SK-N-SH treated with all-trans-retinoic acid at 6 μM for 48 hours (cell line): Measurements from ENCODE around the gene ERG.

Source experiments
- ATAC-seq: fragments of 200-7000 bp; cut with Tn5 transposase; 3 replicates; pipeline ENCODE4 v1.9.1; 2020; ENCODE audit warnings: mild to moderate bottlenecking, moderate library complexity
- ARNTL ChIP-seq: fragments of 450-650 bp; formaldehyde crosslinking; IDR thresholded peaks from 2 replicates; pipeline ENCODE4 v1.5.0; 2020; ENCODE audit warnings: low read depth, mild to moderate bottlenecking, moderate library complexity, borderline replicate concordance
- BACH2 ChIP-seq: fragments of 250-450 bp; sonication (Bioruptor Pico); IDR thresholded peaks from 2 replicates; pipeline ENCODE4 v1.9.0; 2021; ENCODE audit warnings: mild to moderate bottlenecking, borderline replicate concordance
- CREB5 ChIP-seq: fragments of 250-450 bp; sonication (Bioruptor Pico); IDR thresholded peaks from 2 replicates; pipeline ENCODE4 v1.5.1; 2020; ENCODE audit warnings: low read depth, mild to moderate bottlenecking, moderate library complexity
- CSDC2 ChIP-seq: fragments of 250-450 bp; sonication (Bioruptor Pico); IDR thresholded peaks from 2 replicates; pipeline ENCODE4 v1.5.0; 2020; ENCODE audit warnings: mild to moderate bottlenecking, moderate library complexity
- GLIS3 ChIP-seq: fragments of 250-450 bp; sonication (Bioruptor Pico); IDR thresholded peaks from 2 replicates; pipeline ENCODE4 v1.5.0; 2020; ENCODE audit warnings: mild to moderate bottlenecking, moderate library complexity
- ISL1 ChIP-seq: fragments of 250-450 bp; sonication (Bioruptor Pico); IDR thresholded peaks from 2 replicates; pipeline ENCODE4 v2.1.2; 2022; ENCODE audit warnings: mild to moderate bottlenecking, moderate library complexity
- OSR1 ChIP-seq: fragments of 250-450 bp; sonication (Bioruptor Pico); IDR thresholded peaks from 2 replicates; pipeline ENCODE4 v1.8.0; 2022; ENCODE audit warnings: moderate library complexity, mild to moderate bottlenecking, inconsistent platforms
- PPARA ChIP-seq: fragments of 250-450 bp; sonication (Bioruptor Pico); IDR thresholded peaks from 2 replicates; pipeline ENCODE4 v1.5.0; 2020; ENCODE audit warnings: mild to moderate bottlenecking, borderline replicate concordance
- RARB ChIP-seq: fragments of 250-450 bp; sonication (Bioruptor Pico); IDR thresholded peaks from 2 replicates; pipeline ENCODE4 v1.8.0; 2021; ENCODE audit warnings: mild to moderate bottlenecking, moderate library complexity
- SNAI2 ChIP-seq: fragments of 250-450 bp; sonication (Bioruptor Pico); IDR thresholded peaks from 2 replicates; pipeline ENCODE4 v1.5.0; 2020; ENCODE audit warnings: mild to moderate bottlenecking, moderate library complexity
- TCF4 ChIP-seq: fragments of 250-450 bp; sonication (Bioruptor Pico); IDR thresholded peaks from 2 replicates; pipeline ENCODE4 v1.8.0; 2021; ENCODE audit warnings: mild to moderate bottlenecking, moderate library complexity, borderline replicate concordance
- TOX ChIP-seq: fragments of 250-450 bp; sonication (Bioruptor Pico); IDR thresholded peaks from 2 replicates; pipeline ENCODE4 v1.8.0; 2021; ENCODE audit warnings: mild to moderate bottlenecking, moderate library complexity, borderline replicate concordance
- ZC3H10 ChIP-seq: fragments of 250-450 bp; sonication (Bioruptor Pico); IDR thresholded peaks from 2 replicates; pipeline ENCODE4 v1.5.1; 2021; ENCODE audit warnings: mild to moderate bottlenecking, moderate library complexity
- ZFP3 ChIP-seq: fragments of 250-450 bp; sonication (Bioruptor Pico); IDR thresholded peaks from 2 replicates; pipeline ENCODE4 v1.5.0; 2020; ENCODE audit warnings: mild to moderate bottlenecking, moderate library complexity
- ZNF565 ChIP-seq: fragments of 450-650 bp; formaldehyde crosslinking; conservative IDR thresholded peaks from 2 replicates; pipeline ENCODE4 v1.5.0; 2020; ENCODE audit warnings: low read depth, mild to moderate bottlenecking, moderate library complexity
- ZNF70 ChIP-seq: fragments of 450-650 bp; formaldehyde crosslinking; IDR thresholded peaks from 2 replicates; pipeline ENCODE4 v1.5.0; 2020; ENCODE audit warnings: mild to moderate bottlenecking, moderate library complexity
- ZNF8 ChIP-seq: fragments of 450-650 bp; formaldehyde crosslinking; IDR thresholded peaks from 2 replicates; pipeline ENCODE4 v1.5.0; 2020; ENCODE audit warnings: mild to moderate bottlenecking, moderate library complexity
- TF ChIP-seq, protein P1 (sequence below): fragments of 250-450 bp; sonication (Bioruptor Pico); IDR thresholded peaks from 2 replicates; pipeline ENCODE4 v1.5.0; 2020; ENCODE audit warnings: mild to moderate bottlenecking, moderate library complexity
- TF ChIP-seq, protein P2 (sequence below): fragments of 250-450 bp; sonication (Bioruptor Pico); IDR thresholded peaks from 2 replicates; pipeline ENCODE4 v1.8.0; 2021; ENCODE audit warnings: low read depth, mild to moderate bottlenecking, moderate library complexity, borderline replicate concordance
- TF ChIP-seq, protein P3 (sequence below): fragments of 250-450 bp; sonication (Bioruptor Pico); IDR thresholded peaks from 2 replicates; pipeline ENCODE4 v1.5.1; 2021; ENCODE audit warnings: mild to moderate bottlenecking, moderate library complexity

ERG gene

GRCh38 chr21:38500073-38500472, 1.8 kb upstream of the ERG start:
- ATAC-seq, result no peak
- TF ChIP-seq ZNF565 (CRISPR knock-in tag), result no peak
- TF ChIP-seq, protein P1, sequence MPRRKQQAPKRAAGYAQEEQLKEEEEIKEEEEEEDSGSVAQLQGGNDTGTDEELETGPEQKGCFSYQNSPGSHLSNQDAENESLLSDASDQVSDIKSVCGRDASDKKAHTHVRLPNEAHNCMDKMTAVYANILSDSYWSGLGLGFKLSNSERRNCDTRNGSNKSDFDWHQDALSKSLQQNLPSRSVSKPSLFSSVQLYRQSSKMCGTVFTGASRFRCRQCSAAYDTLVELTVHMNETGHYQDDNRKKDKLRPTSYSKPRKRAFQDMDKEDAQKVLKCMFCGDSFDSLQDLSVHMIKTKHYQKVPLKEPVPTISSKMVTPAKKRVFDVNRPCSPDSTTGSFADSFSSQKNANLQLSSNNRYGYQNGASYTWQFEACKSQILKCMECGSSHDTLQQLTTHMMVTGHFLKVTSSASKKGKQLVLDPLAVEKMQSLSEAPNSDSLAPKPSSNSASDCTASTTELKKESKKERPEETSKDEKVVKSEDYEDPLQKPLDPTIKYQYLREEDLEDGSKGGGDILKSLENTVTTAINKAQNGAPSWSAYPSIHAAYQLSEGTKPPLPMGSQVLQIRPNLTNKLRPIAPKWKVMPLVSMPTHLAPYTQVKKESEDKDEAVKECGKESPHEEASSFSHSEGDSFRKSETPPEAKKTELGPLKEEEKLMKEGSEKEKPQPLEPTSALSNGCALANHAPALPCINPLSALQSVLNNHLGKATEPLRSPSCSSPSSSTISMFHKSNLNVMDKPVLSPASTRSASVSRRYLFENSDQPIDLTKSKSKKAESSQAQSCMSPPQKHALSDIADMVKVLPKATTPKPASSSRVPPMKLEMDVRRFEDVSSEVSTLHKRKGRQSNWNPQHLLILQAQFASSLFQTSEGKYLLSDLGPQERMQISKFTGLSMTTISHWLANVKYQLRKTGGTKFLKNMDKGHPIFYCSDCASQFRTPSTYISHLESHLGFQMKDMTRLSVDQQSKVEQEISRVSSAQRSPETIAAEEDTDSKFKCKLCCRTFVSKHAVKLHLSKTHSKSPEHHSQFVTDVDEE, result no peak
- no peak for TF ChIP-seq CSDC2 (CRISPR knock-in tag)
- no peak for TF ChIP-seq BACH2 (CRISPR knock-in tag)
- no peak for TF ChIP-seq ZNF8
- no peak for TF ChIP-seq RARB (CRISPR knock-in tag)
- TF ChIP-seq ZNF70 (CRISPR knock-in tag), result no peak
- TF ChIP-seq ZFP3 (CRISPR knock-in tag), result no peak
- TF ChIP-seq ZC3H10 (CRISPR knock-in tag), result no peak
- TF ChIP-seq, protein P2, sequence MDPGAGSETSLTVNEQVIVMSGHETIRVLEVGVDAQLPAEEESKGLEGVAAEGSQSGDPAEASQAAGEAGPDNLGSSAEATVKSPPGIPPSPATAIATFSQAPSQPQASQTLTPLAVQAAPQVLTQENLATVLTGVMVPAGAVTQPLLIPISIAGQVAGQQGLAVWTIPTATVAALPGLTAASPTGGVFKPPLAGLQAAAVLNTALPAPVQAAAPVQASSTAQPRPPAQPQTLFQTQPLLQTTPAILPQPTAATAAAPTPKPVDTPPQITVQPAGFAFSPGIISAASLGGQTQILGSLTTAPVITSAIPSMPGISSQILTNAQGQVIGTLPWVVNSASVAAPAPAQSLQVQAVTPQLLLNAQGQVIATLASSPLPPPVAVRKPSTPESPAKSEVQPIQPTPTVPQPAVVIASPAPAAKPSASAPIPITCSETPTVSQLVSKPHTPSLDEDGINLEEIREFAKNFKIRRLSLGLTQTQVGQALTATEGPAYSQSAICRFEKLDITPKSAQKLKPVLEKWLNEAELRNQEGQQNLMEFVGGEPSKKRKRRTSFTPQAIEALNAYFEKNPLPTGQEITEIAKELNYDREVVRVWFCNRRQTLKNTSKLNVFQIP, result no peak
- no peak for TF ChIP-seq SNAI2 (CRISPR knock-in tag)
- TF ChIP-seq ARNTL, result no peak
- TF ChIP-seq, protein P3, sequence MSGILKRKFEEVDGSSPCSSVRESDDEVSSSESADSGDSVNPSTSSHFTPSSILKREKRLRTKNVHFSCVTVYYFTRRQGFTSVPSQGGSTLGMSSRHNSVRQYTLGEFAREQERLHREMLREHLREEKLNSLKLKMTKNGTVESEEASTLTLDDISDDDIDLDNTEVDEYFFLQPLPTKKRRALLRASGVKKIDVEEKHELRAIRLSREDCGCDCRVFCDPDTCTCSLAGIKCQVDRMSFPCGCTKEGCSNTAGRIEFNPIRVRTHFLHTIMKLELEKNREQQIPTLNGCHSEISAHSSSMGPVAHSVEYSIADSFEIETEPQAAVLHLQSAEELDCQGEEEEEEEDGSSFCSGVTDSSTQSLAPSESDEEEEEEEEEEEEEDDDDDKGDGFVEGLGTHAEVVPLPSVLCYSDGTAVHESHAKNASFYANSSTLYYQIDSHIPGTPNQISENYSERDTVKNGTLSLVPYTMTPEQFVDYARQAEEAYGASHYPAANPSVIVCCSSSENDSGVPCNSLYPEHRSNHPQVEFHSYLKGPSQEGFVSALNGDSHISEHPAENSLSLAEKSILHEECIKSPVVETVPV, result no peak
- TF ChIP-seq TOX (CRISPR knock-in tag), result no peak
- TF ChIP-seq OSR1, result no peak

GRCh38 chr21:38499296-38499695, 1.0 kb upstream of the ERG start:
- ATAC-seq, result no peak
- TF ChIP-seq, protein P2, result no peak
- TF ChIP-seq, protein P1, result no peak
- no peak for TF ChIP-seq BACH2 (CRISPR knock-in tag)
- TF ChIP-seq OSR1, result no peak
- TF ChIP-seq TOX (CRISPR knock-in tag), result no peak
- TF ChIP-seq ISL1 (CRISPR knock-in tag), result no peak
- TF ChIP-seq TCF4 (CRISPR knock-in tag), result no peak
- no peak for TF ChIP-seq CREB5 (CRISPR knock-in tag)
- no peak for TF ChIP-seq ZNF8
- no peak for TF ChIP-seq CSDC2 (CRISPR knock-in tag)
- no peak for TF ChIP-seq ZNF565 (CRISPR knock-in tag)
- TF ChIP-seq ZFP3 (CRISPR knock-in tag), result no peak
- TF ChIP-seq RARB (CRISPR knock-in tag), result no peak
- no peak for TF ChIP-seq ZC3H10 (CRISPR knock-in tag)
- no peak for TF ChIP-seq ARNTL

DNA sequence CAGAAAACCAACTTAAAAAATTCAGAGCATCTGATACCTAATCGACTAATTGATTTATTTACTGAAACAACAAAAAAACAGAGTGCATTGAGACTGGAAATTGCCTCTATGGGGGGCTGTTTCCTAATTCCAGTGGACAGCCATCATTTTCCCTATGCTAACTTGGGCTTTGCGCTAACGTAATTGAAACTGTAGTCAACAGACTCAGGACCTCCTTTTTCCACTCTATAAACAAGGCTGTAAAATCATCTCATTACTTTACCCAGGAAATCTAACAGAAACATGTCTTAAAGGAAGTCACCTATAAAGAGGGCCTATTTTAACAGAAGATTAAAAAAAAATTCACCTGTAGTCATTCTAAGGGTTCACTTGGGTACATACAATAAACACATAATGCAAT, 2.1 kb downstream of the ERG start:
- TF ChIP-seq BACH2 (CRISPR knock-in tag) (no peak), TOX (CRISPR knock-in tag) (no peak), GLIS3 (CRISPR knock-in tag) (no peak), CSDC2 (CRISPR knock-in tag) (no peak), SNAI2 (CRISPR knock-in tag) (no peak), ISL1 (CRISPR knock-in tag) (no peak), RARB (CRISPR knock-in tag) (no peak), PPARA (CRISPR knock-in tag) (no peak), ZC3H10 (CRISPR knock-in tag) (no peak)
- TF ChIP-seq, protein P1, result no peak
- TF ChIP-seq, protein P2, result no peak
- TF ChIP-seq, all 23 proteins: peak for 0
- no peak for ATAC-seq
